Right lobe of liver (tissue), 6 donors: Measurements from ENCODE around the gene SLC6A16. TPM values are rescaled to one million over a fixed set of nuclear protein-coding genes. Genes with fewer than 3 reads are reported as not detected.

Source experiments
- ATAC-seq, 4 donors: fragments of 200-7000 bp; cut with Tn5 transposase; one replicate each; pipeline ENCODE4 v1.9.1; 2020; ENCODE audit warnings: mild to moderate bottlenecking in 4 of 4, moderate library complexity in 4 of 4
- DNase-seq, 3 donors: peaks; one replicate each; pipeline ENCODE4 v3.0.0-alpha.2; 2020
- H3K27ac ChIP-seq, 3 donors: fragments of 200-600 bp; one replicate each; pipeline ENCODE4 v1.8.0; 2022
- H3K27me3 ChIP-seq, 2 donors: fragments of 200-600 bp; one replicate each; pipeline ENCODE4 v1.8.0; 2022
- H3K36me3 ChIP-seq, 4 donors: fragments of 200-600 bp; sonication (generic) in 1 of 4; one replicate each; pipeline versions ENCODE4 v1.5.1 to v1.8.0; 2017 to 2022; ENCODE audit warnings: control low read depth in 1 of 4
- H3K4me1 ChIP-seq, 4 donors: fragments of 200-600 bp; sonication (generic) in 1 of 4; one replicate each; pipeline versions ENCODE4 v1.5.1 to v1.8.0; 2017 to 2022; ENCODE audit warnings: control low read depth in 1 of 4
- H3K4me3 ChIP-seq, 3 donors: fragments of 200-600 bp; one replicate each; pipeline ENCODE4 v1.8.0; 2022
- H3K9me3 ChIP-seq, 4 donors: fragments of 200-600 bp; sonication (generic) in 1 of 4; one replicate each; pipeline versions ENCODE4 v1.5.1 to v1.8.0; 2017 to 2022; ENCODE audit warnings: control low read depth in 1 of 4
- POLR2A ChIP-seq: fragments of 450-650 bp; IDR thresholded peaks from one replicate; pipeline ENCODE4 v1.6.1; 2017; ENCODE audit warnings: antibody characterized with exemption, mild to moderate bottlenecking
- WGBS: methylation state at CpG from one replicate; pipeline ENCODE4 v1.1.6; 2018; ENCODE audit warnings: low coverage, low lambda C conversion rate; ENCODE audit not compliant: insufficient coverage; ENCODE audit errors: missing lambda C conversion rate; 5-methylcytosine and 5-hydroxymethylcytosine counted together
- intact Hi-C, 2 donors: fragments of 100-400 bp; cut with DNase I; formaldehyde crosslinking; loops; one replicate each; pipeline versions ENCODE4 v1.11.2 to v1.14.1; 2022
- total RNA-seq, 6 experiments: library from RNA; depleted of rRNA in 2 of 6; stranded (reverse); fragments of >200 nt in 2 of 6; fragmentation: NEBNext Ultra II Directional in 3 of 6; extraction: Animal tissue kit (Norgen Biotek cat#: 25700) in 3 of 6; gene quantifications; one replicate each; pipeline versions ENCODE4 v1.1.0 to v1.2.4, GENCODE V29; 2016 to 2023
- TF ChIP-seq, protein P1 (sequence below), 4 donors: fragments of 200-600 bp in 3 of 4; fragments of 450-650 bp in 1 of 4; IDR thresholded peaks; one replicate each; pipeline versions ENCODE4 v1.5.1 to v1.8.0; 2016 to 2022; ENCODE audit warnings: antibody characterized with exemption in 4 of 4, mild to moderate bottlenecking in 2 of 4
- donor health status: DM: no; HTN: yes; CAD: no.
- donor health status: DM: no; HTN: no; CAD: no.
- donor health status: DM: no; HTN: no; CAD: no.
- donor health status: DM: no; HTN: yes; CAD: no.
- donor health status: DM: no; HTN: yes; CAD: no.

Gene SLC6A16
- total RNA-seq, 6 experiments from 2014 or later: 0.25 to 4.6 (median 2.4) TPM

DNA sequence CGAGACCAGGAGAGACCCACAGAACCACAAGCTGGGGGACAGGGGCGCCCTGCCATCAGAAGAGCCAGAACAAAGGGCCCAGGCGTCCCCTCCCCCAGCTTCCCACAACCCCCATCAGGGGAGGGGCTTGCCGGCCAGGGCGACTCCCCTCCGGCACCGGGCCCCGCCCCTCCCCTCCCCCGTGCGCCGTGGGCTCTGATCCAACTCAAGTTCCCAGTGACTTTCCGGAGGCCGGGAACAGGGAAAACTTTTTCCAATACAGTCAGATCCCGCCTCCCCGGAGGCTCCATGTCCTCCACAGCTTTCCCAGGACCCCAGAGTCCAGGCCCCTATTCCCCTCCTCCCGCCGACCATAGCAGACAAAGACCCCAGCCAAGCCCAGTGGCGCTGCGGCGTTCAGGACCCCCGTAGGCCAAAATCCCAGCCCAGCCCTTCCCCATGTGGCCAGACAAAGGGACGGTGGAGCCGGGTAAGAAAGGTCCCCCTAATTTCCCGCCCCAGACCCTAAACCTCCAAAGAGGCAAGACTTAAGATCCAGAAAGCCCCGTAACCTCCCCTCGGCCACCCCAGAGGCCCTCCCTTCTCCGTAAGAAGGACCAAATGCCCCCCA, 36.6 kb upstream of the SLC6A16 start:
- TF ChIP-seq, protein P1, sequence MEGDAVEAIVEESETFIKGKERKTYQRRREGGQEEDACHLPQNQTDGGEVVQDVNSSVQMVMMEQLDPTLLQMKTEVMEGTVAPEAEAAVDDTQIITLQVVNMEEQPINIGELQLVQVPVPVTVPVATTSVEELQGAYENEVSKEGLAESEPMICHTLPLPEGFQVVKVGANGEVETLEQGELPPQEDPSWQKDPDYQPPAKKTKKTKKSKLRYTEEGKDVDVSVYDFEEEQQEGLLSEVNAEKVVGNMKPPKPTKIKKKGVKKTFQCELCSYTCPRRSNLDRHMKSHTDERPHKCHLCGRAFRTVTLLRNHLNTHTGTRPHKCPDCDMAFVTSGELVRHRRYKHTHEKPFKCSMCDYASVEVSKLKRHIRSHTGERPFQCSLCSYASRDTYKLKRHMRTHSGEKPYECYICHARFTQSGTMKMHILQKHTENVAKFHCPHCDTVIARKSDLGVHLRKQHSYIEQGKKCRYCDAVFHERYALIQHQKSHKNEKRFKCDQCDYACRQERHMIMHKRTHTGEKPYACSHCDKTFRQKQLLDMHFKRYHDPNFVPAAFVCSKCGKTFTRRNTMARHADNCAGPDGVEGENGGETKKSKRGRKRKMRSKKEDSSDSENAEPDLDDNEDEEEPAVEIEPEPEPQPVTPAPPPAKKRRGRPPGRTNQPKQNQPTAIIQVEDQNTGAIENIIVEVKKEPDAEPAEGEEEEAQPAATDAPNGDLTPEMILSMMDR (IDR thresholded peaks at IDR 0.05): no peak
- peak; percentile 52 for TF ChIP-seq POLR2A
- peak; percentile 80 to 84 (median 83) for DNase-seq
- peaks cover 0 to 8% (median 3%) of the 10 kb centered on the region in 4 donors for H3K4me1 ChIP-seq
- no peaks in the 10 kb centered on the region for H3K27me3 ChIP-seq
- intact Hi-C loops: no loop called here
- peak overlapping the region; percentile 68 to 88 (median 78) for H3K27ac ChIP-seq
- H3K36me3 ChIP-seq: no peaks in the 10 kb centered on the region
- no peaks in the 10 kb centered on the region for H3K9me3 ChIP-seq
- H3K4me3 ChIP-seq: peak overlapping the region; percentile 62 to 70 (median 70)
- 0% methylated on average over 4 of the region's 27 CpGs for WGBS
- ATAC-seq: peak; percentile 51 to 53 (median 52)

DNA sequence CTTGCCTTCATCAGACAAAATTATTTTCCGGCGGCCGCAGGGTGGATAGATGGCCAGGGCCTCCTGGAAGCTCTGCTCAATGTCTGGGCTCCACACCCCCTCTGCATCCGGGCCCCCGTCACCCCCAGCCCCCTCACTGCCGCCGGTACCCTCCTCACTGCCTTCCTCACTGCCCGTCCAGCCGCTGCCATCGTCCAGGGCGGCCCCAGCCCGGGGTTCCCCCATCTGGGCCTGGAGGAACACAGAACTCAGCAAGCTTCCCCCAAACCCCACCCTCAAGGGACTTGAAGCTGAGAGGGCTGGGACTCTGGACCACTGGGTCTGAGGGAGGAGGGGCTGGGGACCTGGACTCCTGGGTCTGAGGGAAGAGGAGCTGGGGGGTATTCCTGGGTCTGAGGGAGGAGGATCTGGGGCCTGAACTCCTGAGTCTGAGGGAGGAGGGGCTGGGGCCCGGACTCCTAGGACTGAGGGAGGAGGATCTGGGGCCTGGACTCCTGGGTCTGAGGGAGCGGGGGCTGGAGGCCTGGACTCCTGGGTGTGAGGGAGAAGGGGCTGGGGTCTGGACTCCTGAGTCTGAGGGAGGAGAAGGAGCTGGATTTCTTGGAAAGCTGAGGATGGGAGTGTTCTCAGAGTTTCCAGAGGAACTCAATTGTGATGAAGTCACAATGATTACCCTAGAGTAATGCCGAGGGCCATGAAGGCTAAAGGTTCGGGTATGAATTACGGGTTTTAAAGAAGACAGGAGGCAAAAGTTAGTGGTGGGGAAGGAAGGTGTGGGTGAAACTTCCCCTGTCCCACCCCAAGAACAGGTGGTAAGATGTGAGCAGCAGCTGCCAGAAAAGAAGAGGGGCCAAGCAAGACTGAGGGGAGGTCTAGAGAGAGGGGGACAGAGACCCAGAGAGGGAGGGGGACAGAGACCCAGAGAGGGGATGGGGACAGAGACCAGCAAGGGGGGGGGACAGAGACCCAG, 35.1 kb upstream of the SLC6A16 start:
- no peak for ATAC-seq
- H3K27me3 ChIP-seq: no peaks in the 10 kb centered on the region
- no peaks in the 10 kb centered on the region for H3K36me3 ChIP-seq
- TF ChIP-seq, protein P1 (IDR thresholded peaks at IDR 0.05): no peak
- no peak for TF ChIP-seq POLR2A
- no peak for DNase-seq
- intact Hi-C loops: no loop called here
- peaks cover 0 to 8% (median 3%) of the 10 kb centered on the region in 4 donors for H3K4me1 ChIP-seq
- no peak overlapping the region for H3K27ac ChIP-seq
- 59% methylated on average over 5 of the region's 17 CpGs for WGBS
- H3K9me3 ChIP-seq: no peaks in the 10 kb centered on the region
- no peak overlapping the region for H3K4me3 ChIP-seq

DNA sequence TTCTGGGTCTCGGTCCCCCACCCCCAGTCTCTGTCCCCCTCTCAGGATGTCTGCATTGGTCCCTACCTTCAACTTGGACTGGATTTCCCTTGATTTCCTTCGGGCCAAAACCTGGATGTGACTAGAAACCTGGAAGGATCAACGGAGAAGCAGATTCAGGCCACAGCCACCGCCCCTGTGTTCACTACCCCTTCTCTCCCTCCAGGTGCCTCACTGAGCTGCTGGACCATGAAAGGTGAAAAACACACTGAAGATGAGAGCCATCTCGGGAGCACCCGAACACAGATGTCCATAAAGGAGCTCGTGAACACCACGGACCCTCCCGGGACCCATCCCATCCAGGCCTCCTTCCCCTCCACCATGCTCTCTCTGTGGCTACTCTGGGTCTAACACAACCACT, 32.2 kb upstream of the SLC6A16 start:
- 83% methylated on average over 8 of the region's 9 CpGs for WGBS
- intact Hi-C loops: no loop called here
- no peaks in the 10 kb centered on the region for H3K9me3 ChIP-seq
- H3K4me3 ChIP-seq: no peak overlapping the region
- ATAC-seq: no peak
- H3K27ac ChIP-seq: no peak overlapping the region
- H3K4me1 ChIP-seq: no peaks in the 10 kb centered on the region
- TF ChIP-seq POLR2A: no peak
- TF ChIP-seq, protein P1 (IDR thresholded peaks at IDR 0.05): no peak
- no peaks in the 10 kb centered on the region for H3K36me3 ChIP-seq
- H3K27me3 ChIP-seq: no peaks in the 10 kb centered on the region
- no peak for DNase-seq

DNA sequence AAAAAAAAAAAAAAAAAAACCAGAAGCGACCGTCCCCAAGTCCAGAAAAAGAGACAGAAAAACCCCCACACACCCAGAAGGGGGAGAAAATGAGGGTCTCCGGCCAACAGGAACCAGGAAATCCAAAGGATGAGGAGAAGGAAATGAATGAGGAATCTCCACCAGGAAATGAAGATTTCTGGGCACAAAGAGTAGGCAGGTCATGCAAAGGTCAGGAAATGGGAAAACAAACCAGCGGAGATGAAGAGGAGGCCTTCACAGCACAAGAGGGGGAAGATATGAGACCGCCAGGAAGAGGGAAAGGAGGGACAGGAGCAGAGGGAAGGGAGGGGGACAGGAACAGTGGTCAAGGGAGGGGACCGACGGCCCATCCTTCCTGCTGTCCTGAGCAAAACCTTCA, 31.4 kb upstream of the SLC6A16 start:
- no peaks in the 10 kb centered on the region for H3K4me1 ChIP-seq
- ATAC-seq (peak in 1 of 4 donors; percentile 5), DNase-seq (no peak)
- no peaks in the 10 kb centered on the region for H3K9me3 ChIP-seq
- H3K4me3 ChIP-seq: no peak overlapping the region
- intact Hi-C loops: no loop called here
- H3K27ac ChIP-seq: no peak overlapping the region
- WGBS: 59% methylated on average over 7 of the region's 7 CpGs
- no peaks in the 10 kb centered on the region for H3K27me3 ChIP-seq
- TF ChIP-seq, protein P1 (IDR thresholded peaks at IDR 0.05): no peak
- no peak for TF ChIP-seq POLR2A
- no peaks in the 10 kb centered on the region for H3K36me3 ChIP-seq
